Activated naive CD8-positive, alpha-beta T cell treated with anti-CD3 and anti-CD28 coated beads for 36 hours (primary cell): ENCODE measurements around the gene FCGR3B. TPM values are rescaled to one million over a fixed set of nuclear protein-coding genes. Genes with fewer than 3 reads are reported as not detected.
"Not testable (repeated sequence)": the region's sequence is repeated elsewhere in the genome, so short reads cannot be mapped to it uniquely, and the experiment has no call there.

Experiments
- DNase-seq: peaks from one replicate; pipeline ENCODE4 v3.0.0; 2021
- H3K27ac Mint-ChIP-seq: one replicate; pipeline ENCODE4 v1.8.0; 2022; ENCODE audit warnings: mild to moderate bottlenecking, moderate library complexity, mixed read lengths
- H3K27me3 Mint-ChIP-seq: one replicate; pipeline ENCODE4 v1.8.0; 2022; ENCODE audit warnings: mild to moderate bottlenecking, mixed read lengths
- H3K36me3 Mint-ChIP-seq: one replicate; pipeline ENCODE4 v1.8.0; 2021; ENCODE audit warnings: mild to moderate bottlenecking, mixed read lengths
- H3K4me1 Mint-ChIP-seq: one replicate; pipeline ENCODE4 v1.8.0; 2021; ENCODE audit warnings: mixed read lengths
- H3K4me3 Mint-ChIP-seq: one replicate; pipeline ENCODE4 v1.8.0; 2022; ENCODE audit warnings: mild to moderate bottlenecking, moderate library complexity, mixed read lengths
- H3K9me3 Mint-ChIP-seq: one replicate; pipeline ENCODE4 v1.8.0; 2022; ENCODE audit warnings: mixed read lengths
- total RNA-seq, 2 experiments: library from RNA; stranded (reverse); gene quantifications; one replicate each; pipeline ENCODE4 v1.2.3, GENCODE V29; 2021

Gene FCGR3B
- total RNA-seq, 2 experiments from 2014 or later: not detected

DNA sequence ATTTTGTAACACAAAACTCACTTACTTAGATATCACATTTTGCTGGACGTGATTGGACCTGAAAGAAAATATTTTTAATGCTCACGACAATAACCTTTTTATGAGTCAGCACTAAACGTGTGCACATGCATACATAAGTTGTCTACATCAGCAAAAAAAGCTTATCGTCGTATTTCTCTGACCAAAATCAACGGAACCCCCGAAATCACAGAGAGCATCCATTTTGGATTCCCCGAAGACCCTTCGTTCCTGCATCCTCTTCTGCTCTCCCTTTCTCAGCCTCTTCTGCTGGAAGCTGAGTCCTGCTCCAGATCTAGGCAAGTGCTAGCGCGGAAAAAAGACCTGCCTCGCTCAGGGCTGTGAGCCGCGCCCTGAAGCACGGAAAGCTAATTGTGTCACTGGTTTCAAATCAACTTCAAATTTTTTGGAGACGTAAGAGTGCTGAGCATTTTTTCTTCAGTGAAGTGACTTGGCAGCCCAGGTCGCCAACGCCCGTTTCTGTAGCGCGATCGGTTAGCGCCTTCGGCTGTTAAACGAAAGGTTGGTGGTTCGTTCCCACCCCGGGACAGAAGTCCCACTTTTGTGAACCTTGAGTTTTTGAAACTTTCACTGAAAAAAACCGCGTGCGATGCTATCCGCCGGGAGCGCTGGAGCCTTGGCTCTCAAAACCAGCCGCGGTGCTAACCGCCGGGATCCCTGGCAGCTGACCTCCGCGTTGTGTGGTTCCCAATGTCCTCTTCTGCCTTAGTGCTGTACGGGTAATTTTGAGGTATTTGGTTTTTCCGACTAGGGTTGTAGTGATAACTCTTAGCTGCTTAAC is 9.6 kb downstream of the FCGR3B start:
- peak overlapping the region; percentile 87 for H3K27ac Mint-ChIP-seq
- not testable (repeated sequence) for H3K9me3 Mint-ChIP-seq, H3K27me3 Mint-ChIP-seq, H3K36me3 Mint-ChIP-seq
- H3K4me3 Mint-ChIP-seq: peak overlapping the region; percentile 86
- peak; percentile 78 for DNase-seq
- peaks cover 31% of the 10 kb centered on the region for H3K4me1 Mint-ChIP-seq

DNA sequence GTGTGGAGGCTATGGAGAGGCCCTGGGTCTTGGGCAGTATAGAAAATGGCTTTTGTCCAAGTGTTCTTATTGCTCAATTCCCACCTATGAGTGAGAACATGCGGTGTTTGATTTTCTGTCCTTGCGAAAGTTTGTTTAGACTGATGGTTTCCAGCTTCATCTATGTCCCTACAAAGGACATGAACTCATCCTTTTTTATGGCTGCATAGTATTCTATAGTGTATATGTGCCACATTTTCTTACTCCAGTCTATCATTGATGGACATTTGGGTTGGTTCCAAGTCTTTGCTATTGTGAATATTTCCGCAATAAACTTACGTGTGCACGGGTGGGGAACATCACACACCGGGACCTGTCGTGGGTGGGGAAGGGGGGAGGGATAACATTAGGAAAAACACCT is 10.6 kb downstream of the FCGR3B start:
- Mint-ChIP-seq H3K4me1 (peaks cover 28% of the 10 kb centered on the region), H3K4me3 (peak overlapping the region; percentile 29)
- not testable (repeated sequence) for DNase-seq, H3K36me3 Mint-ChIP-seq, H3K9me3 Mint-ChIP-seq, H3K27ac Mint-ChIP-seq, H3K27me3 Mint-ChIP-seq

DNA sequence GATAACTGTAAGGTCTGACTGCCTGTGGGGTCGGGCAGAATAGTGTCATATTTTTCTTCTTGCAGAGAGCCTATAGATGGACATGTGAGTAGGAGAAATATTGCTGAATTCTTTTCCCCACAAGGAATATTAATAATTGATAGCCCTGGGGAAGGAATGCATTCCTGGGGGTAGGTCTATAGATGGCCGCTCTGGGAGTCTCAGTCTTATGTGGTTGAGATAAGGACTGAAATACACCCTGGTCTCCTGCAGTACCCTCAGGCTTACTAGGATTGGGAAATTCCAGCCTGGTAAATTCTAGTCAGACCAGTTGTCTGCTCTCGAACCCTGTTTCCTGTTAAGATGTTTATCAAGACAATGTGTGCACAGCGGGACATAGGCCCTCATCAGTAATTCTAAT is 12.5 kb downstream of the FCGR3B start:
- H3K4me1 Mint-ChIP-seq: peaks cover 16% of the 10 kb centered on the region
- not testable (repeated sequence) for H3K9me3 Mint-ChIP-seq, H3K27me3 Mint-ChIP-seq, H3K4me3 Mint-ChIP-seq, H3K27ac Mint-ChIP-seq, DNase-seq, H3K36me3 Mint-ChIP-seq

DNA sequence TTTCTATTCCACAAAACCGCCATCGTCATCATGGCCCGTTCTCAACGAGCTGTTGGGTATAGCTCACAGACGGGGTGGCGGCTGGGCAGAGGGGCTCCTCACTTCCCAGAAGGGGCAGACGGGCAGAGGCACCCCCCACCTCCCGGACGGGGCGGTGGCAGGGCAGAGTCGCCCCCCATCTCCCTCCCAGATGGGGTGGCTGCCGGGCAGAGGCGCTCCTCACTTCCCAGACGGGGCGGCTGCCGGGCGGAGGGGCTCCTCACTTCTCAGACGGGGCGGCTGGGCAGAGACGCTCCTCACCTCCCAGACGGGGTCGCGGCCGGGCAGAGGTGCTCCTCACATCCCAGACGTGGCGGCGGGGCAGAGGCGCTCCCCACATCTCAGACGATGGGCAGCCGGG is 14.6 kb downstream of the FCGR3B start:
- not testable (repeated sequence) for H3K4me3 Mint-ChIP-seq, H3K9me3 Mint-ChIP-seq, DNase-seq, H3K36me3 Mint-ChIP-seq, H3K27me3 Mint-ChIP-seq, H3K27ac Mint-ChIP-seq
- peaks cover 18% of the 10 kb centered on the region for H3K4me1 Mint-ChIP-seq

DNA sequence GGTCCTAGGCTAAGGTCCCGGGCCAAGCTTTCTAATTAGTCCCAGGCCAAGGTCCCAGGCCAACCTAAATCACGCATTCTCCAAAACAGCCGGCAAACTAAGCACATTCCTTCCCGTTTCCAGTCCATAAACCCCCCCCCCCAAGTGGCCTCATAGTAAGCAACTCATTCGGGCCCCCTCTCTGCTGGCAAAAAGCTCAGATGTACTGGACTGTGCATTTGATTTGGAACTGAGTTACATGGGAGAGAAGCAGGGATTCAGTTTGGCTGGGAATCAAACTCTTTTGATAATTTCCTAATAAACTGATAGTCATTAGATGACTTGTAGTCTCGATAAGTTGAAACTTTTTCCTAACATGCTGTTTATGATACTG is 17.8 kb downstream of the FCGR3B start:
- Mint-ChIP-seq H3K4me3 (peak overlapping the region; percentile 82), H3K27me3 (peaks cover 16% of the 10 kb centered on the region), H3K27ac (peak overlapping the region; percentile 82), H3K4me1 (peaks cover 14% of the 10 kb centered on the region)
- not testable (repeated sequence) for DNase-seq, H3K9me3 Mint-ChIP-seq, H3K36me3 Mint-ChIP-seq

DNA sequence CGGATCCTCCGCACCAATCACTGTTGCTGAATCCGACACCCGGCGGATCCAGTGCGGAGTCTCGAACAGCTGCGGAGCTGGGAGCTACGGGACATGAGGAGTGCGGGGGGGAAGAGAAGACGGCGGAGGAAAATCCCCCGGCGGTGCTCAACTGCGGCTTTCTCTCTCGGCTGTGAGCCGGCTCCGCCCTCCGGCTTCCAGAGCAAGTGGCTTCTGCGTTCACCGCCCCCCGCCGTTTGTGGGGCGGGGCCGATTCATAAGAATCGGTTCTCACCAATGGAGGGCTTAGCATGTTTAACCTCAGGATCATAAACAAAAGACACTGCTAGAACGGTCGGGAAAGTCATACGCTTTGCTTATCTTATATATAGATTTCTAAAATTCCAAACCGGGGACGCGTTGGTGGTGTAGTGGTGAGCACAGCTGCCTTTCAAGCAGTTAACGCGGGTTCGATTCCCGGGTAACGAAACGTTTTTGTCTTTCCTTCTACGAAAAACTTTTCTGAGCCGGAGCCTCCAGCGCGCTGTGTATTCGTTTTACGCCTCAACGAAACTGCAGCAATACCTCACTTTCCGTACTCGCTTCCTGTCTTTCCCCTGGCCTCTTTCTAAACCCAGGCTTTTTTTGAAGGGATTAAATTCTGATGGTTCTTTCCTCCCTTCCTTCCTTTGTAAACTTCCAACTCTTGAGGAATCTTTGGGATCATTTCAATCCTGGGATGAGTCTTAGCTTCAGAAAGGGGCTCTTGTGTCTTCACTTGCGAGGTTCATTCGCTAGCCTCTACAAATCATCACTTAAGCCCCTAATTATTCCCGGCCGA is 18.4 kb downstream of the FCGR3B start:
- Mint-ChIP-seq H3K27ac (peak overlapping the region; percentile 82), H3K27me3 (peaks cover 19% of the 10 kb centered on the region), H3K4me1 (peaks cover 14% of the 10 kb centered on the region), H3K4me3 (peak overlapping the region; percentile 82)
- not testable (repeated sequence) for H3K36me3 Mint-ChIP-seq, H3K9me3 Mint-ChIP-seq
- DNase-seq: peak; percentile 92

DNA sequence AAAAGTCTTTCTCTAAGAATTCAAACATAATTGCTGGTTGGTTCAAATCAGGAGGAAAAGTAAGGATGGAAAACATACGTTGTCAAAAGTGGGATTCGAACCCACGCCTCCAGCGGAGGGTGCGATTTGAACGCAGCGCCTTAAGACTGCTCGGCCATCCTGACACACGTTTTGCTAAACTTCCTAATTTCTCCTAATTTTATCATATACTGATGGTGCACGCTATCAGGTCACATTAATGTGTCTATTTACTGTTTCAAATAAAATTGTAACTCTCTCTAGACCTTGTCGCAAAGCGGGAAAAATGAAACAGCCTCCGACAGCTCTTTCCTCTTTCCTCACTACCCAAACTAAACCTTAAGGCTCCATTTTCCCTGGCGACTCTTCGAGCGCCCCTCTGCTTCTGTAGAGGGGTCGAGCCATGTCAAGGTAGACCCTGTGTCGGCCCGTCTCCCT is 19.1 kb downstream of the FCGR3B start:
- H3K9me3 Mint-ChIP-seq, H3K36me3 Mint-ChIP-seq: not testable (repeated sequence)
- Mint-ChIP-seq H3K4me1 (peaks cover 14% of the 10 kb centered on the region), H3K4me3 (peak overlapping the region; percentile 82), H3K27ac (peak overlapping the region; percentile 82), H3K27me3 (peaks cover 20% of the 10 kb centered on the region)
- DNase-seq: peak; percentile 14

DNA sequence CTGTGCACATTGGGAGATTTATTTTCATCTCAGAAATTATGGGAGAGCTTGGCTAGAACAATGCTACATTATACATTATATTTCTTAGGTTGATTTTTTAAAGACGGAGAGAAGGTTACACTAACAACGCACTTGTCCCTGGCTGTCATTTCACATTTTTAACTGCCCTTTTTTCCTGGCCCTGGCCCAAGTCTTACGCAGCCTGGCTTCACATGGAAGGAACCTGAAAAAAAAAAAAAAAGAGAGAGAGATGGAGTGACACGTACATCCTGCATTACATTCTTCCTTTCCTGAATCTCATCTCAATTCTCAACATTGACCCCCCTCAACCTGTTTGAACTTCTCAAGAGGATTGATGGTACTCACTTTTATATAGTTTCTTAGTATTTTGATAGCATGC is 20.8 kb downstream of the FCGR3B start:
- peaks cover 30% of the 10 kb centered on the region for H3K27me3 Mint-ChIP-seq
- H3K27ac Mint-ChIP-seq, H3K36me3 Mint-ChIP-seq, H3K4me3 Mint-ChIP-seq, H3K9me3 Mint-ChIP-seq, DNase-seq: not testable (repeated sequence)
- H3K4me1 Mint-ChIP-seq: peaks cover 14% of the 10 kb centered on the region

DNA sequence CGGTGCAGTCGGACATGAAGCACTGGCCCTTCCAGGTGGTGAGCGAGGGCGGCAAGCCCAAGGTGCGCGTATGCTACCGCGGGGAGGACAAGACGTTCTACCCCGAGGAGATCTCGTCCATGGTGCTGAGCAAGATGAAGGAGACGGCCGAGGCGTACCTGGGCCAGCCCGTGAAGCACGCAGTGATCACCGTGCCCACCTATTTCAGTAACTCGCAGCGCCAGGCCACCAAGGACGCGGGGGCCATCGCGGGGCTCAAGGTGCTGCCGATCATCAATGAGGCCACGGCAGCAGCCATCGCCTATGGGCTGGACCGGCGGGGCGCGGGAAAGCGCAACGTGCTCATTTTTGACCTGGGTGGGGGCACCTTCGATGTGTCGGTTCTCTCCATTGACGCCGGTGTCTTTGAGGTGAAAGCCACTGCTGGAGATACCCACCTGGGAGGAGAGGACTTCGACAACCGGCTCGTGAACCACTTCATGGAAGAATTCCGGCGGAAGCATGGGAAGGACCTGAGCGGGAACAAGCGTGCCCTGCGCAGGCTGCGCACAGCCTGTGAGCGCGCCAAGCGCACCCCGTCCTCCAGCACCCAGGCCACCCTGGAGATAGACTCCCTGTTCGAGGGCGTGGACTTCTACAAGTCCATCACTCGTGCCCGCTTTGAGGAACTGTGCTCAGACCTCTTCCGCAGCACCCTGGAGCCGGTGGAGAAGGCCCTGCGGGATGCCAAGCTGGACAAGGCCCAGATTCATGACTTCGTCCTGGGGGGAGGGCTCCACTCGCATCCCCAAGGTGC is 24.2 kb downstream of the FCGR3B start:
- not testable (repeated sequence) for DNase-seq, H3K27ac Mint-ChIP-seq, H3K4me1 Mint-ChIP-seq, H3K9me3 Mint-ChIP-seq, H3K4me3 Mint-ChIP-seq, H3K36me3 Mint-ChIP-seq
- peaks cover 46% of the 10 kb centered on the region for H3K27me3 Mint-ChIP-seq

DNA sequence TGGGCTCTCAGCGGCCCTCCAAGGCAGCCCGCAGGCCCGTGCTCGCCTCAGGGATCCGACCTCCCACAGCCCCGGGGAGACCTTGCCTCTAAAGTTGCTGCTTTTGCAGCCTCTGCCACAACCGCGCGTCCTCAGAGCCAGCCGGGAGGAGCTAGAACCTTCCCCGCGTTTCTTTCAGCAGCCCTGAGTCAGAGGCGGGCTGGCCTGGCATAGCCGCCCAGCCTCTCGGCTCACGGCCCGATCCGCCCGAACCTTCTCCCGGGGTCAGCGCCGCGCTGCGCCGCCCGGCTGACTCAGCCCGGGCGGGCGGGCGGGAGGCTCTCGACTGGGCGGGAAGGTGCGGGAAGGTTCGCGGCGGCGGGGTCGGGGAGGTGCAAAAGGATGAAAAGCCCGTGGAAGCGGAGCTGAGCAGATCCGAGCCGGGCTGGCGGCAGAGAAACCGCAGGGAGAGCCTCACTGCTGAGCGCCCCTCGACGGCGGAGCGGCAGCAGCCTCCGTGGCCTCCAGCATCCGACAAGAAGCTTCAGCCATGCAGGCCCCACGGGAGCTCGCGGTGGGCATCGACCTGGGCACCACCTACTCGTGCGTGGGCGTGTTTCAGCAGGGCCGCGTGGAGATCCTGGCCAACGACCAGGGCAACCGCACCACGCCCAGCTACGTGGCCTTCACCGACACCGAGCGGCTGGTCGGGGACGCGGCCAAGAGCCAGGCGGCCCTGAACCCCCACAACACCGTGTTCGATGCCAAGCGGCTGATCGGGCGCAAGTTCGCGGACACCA is 25.0 kb downstream of the FCGR3B start:
- not testable (repeated sequence) for H3K36me3 Mint-ChIP-seq, H3K9me3 Mint-ChIP-seq, H3K4me1 Mint-ChIP-seq, H3K27ac Mint-ChIP-seq
- DNase-seq: peak; percentile 11
- Mint-ChIP-seq H3K27me3 (peaks cover 46% of the 10 kb centered on the region), H3K4me3 (peak overlapping the region; percentile 18)

DNA sequence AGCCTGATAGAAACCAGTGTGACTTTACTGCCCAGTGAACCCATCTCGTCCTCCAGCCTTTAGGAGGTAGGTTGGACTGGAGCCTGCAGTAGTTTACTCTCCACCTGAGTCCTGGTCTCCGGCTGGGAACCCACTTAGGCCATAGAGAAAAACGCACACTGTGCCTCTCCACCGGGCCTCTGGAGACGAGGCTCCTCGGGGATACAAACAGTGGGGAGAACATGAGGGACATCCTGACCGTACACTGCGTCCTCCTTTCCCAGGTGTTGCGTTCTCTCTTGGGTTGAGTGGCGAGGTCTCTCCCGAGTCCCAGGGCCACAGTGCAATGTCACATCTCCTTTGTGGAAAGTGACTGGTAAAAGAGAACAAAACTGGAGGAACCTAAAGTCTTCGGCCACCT is 26.0 kb downstream of the FCGR3B start:
- H3K4me3 Mint-ChIP-seq, H3K9me3 Mint-ChIP-seq, H3K27ac Mint-ChIP-seq, H3K4me1 Mint-ChIP-seq, DNase-seq, H3K36me3 Mint-ChIP-seq: not testable (repeated sequence)
- peaks cover 42% of the 10 kb centered on the region for H3K27me3 Mint-ChIP-seq

DNA sequence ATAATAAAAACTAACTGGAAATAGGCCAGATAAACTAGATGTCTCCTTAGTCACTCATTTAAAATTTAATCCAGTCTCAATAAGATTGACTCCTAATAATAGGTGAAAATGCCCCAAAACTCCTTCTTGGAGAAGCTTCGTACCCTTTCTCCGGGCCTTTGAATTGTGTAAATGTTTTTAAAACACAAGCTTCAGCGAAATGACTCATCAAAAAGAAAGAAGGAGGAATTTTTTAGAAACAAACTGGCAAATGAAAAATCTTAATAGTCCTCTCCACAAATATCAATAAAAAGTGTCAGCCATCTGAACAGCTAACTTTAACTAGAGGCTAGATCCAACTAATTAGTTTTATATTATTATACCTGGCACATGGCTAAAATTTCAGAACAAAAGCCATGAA is 33.9 kb downstream of the FCGR3B start:
- not testable (repeated sequence) for H3K4me3 Mint-ChIP-seq, H3K27me3 Mint-ChIP-seq

DNA sequence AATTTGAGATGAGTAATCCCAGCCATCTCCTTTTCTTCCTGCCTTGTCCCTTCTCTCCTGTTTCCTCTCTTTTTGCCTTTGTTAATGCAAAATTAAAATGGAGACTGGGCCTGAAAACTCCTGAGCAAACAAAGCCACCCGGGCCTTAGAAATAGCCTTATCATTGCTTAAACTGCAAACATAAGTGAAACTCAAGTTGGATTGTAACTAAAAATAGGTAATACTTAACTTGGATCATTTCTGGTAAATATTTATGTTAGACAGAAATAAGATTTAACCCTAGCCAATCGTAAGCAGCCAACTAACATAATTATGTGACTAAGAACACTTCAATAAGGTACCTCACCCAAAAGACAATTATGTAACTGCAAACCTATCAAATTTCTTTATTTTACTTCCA is 35.4 kb downstream of the FCGR3B start:
- not testable (repeated sequence) for H3K4me3 Mint-ChIP-seq, H3K36me3 Mint-ChIP-seq, H3K9me3 Mint-ChIP-seq, DNase-seq, H3K27me3 Mint-ChIP-seq, H3K4me1 Mint-ChIP-seq, H3K27ac Mint-ChIP-seq

More for the DNA sequence above, 33.9 kb downstream of the FCGR3B start:
- H3K4me1 Mint-ChIP-seq, H3K36me3 Mint-ChIP-seq, H3K27ac Mint-ChIP-seq, DNase-seq, H3K9me3 Mint-ChIP-seq: not testable (repeated sequence)

DNA sequence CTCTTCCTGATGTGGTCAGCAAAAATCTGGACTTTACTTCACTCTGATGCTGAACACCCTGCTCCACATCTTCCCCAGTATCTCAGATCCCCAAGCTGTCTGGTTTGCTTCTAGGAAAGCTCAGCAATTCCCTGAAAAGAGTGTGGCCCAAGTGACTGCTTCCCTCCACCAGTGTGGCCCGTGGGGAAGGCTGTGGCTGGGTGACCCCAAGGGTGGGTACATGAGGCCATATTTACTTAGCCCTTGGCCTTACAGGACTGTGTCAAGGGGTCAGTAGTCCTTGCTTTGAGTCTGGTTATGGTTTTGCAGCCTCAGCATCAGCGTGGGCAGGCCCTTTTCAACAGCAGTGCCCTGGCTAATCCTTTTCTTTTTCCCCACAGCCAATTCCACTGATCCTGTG is 35.8 kb downstream of the FCGR3B start:
- not testable (repeated sequence) for H3K9me3 Mint-ChIP-seq, H3K36me3 Mint-ChIP-seq, H3K27me3 Mint-ChIP-seq, H3K27ac Mint-ChIP-seq, H3K4me3 Mint-ChIP-seq, H3K4me1 Mint-ChIP-seq, DNase-seq
